HEK293 (cell line): ENCODE data around the gene ERGIC1.
A peak's percentile ranks its signal among the peaks of the same experiment; 100 is the strongest.

Experiments
- CTCF ChIA-PET: fragments of 350-600 bp; formaldehyde crosslinking; extraction: SDS; loops from one replicate; lab custom pipeline; 2021; ENCODE audit warnings: antibody characterized with exemption; lab: Yijun Ruan, JAX
- POLR2A ChIA-PET: fragments of 300-600 bp; formaldehyde crosslinking; extraction: SDS; loops from one replicate; lab custom pipeline; 2020; ENCODE audit warnings: antibody characterized with exemption, inconsistent platforms; lab: Yijun Ruan, JAX
- H3K27ac ChIP-seq: fragments of 200-500 bp; sonication (Bioruptor generic); 2 replicates; pipeline ENCODE4 v1.5.1; 2014; ENCODE audit warnings: low read depth, low read length, control low read depth, inconsistent platforms; ENCODE audit errors: extremely low read depth
- H3K36me3 ChIP-seq, 2 experiments: fragments of 200-500 bp in 1 of 2; sonication (Bioruptor generic) in 1 of 2; 1 replicate in 1 of 2; 2 replicates in 1 of 2; pipeline ENCODE4 v1.5.1; 2014 to 2017; ENCODE audit warnings: inconsistent platforms in 2 of 2, low read length in 2 of 2; ENCODE audit not compliant: control insufficient read depth in 2 of 2, insufficient read depth in 1 of 2
- H3K4me1 ChIP-seq: fragments of 200-500 bp; sonication (Bioruptor generic); 2 replicates; pipeline ENCODE4 v1.5.1; 2014; ENCODE audit warnings: mild to moderate bottlenecking, low read length, inconsistent platforms; ENCODE audit not compliant: control insufficient read depth, insufficient read depth
- H3K4me3 ChIP-seq: 2 replicates; pipeline ENCODE4 v1.5.1; 2011; ENCODE audit warnings: low read depth, mild to moderate bottlenecking, control low read depth, low read length, moderate library complexity
- H3K9me3 ChIP-seq: fragments of 200-500 bp; sonication (Bioruptor generic); 2 replicates; pipeline ENCODE4 v1.5.1; 2014; ENCODE audit warnings: low read depth, low read length, inconsistent platforms; ENCODE audit not compliant: control insufficient read depth, insufficient read depth
- GFI1B ChIP-seq: fragments of 450-650 bp; formaldehyde crosslinking; IDR thresholded peaks from 2 replicates; pipeline ENCODE4 v1.5.1; 2016; ENCODE audit warnings: missing biosample characterization, missing genetic modification characterization
- GLIS1 ChIP-seq: fragments of 450-650 bp; formaldehyde crosslinking; IDR thresholded peaks from 2 replicates; pipeline ENCODE4 v1.5.1; 2016; ENCODE audit warnings: missing biosample characterization, missing genetic modification characterization
- HOXC10 ChIP-seq: sonication (generic); formaldehyde crosslinking; IDR thresholded peaks from 2 replicates; pipeline ENCODE4 v1.8.1; 2023; ENCODE audit warnings: mild to moderate bottlenecking, missing genetic modification reagents
- KLF7 ChIP-seq: fragments of 450-650 bp; formaldehyde crosslinking; IDR thresholded peaks from 2 replicates; pipeline ENCODE4 v1.5.1; 2016; ENCODE audit warnings: missing biosample characterization, missing genetic modification characterization, borderline replicate concordance
- MZF1 ChIP-seq: fragments of 450-650 bp; formaldehyde crosslinking; IDR thresholded peaks from 2 replicates; pipeline ENCODE4 v1.5.1; 2017; ENCODE audit warnings: missing biosample characterization, missing genetic modification characterization, borderline replicate concordance
- RBAK ChIP-seq: fragments of 450-650 bp; formaldehyde crosslinking; IDR thresholded peaks from 2 replicates; pipeline ENCODE4 v1.5.1; 2016; ENCODE audit warnings: missing biosample characterization, missing genetic modification characterization
- SETDB1 ChIP-seq: IDR thresholded peaks from one replicate; pipeline ENCODE4 v1.6.1; 2017; ENCODE audit warnings: mild to moderate bottlenecking, low read length, moderate library complexity, mixed read lengths; ENCODE audit not compliant: insufficient read length
- TCF7L2 ChIP-seq: IDR thresholded peaks from 2 replicates; pipeline ENCODE4 v1.6.1; 2011; ENCODE audit warnings: low read depth, mild to moderate bottlenecking, inconsistent platforms, low read length, moderate library complexity, borderline replicate concordance
- ZBTB1 ChIP-seq: fragments of 450-650 bp; formaldehyde crosslinking; IDR thresholded peaks from 2 replicates; pipeline ENCODE4 v1.5.1; 2016; ENCODE audit warnings: missing biosample characterization, missing genetic modification characterization
- ZFHX2 ChIP-seq: fragments of 450-650 bp; formaldehyde crosslinking; conservative IDR thresholded peaks from 2 replicates; pipeline ENCODE4 v1.5.1; 2016; ENCODE audit warnings: missing biosample characterization, missing genetic modification characterization
- ZIC2 ChIP-seq: fragments of 450-650 bp; formaldehyde crosslinking; IDR thresholded peaks from 2 replicates; pipeline ENCODE4 v1.5.1; 2016; ENCODE audit warnings: missing biosample characterization, missing genetic modification characterization
- ZNF132 ChIP-seq: fragments of 450-650 bp; formaldehyde crosslinking; IDR thresholded peaks from 2 replicates; pipeline ENCODE4 v1.5.1; 2017; ENCODE audit warnings: missing biosample characterization, missing genetic modification characterization, borderline replicate concordance
- ZNF214 ChIP-seq: fragments of 450-650 bp; formaldehyde crosslinking; IDR thresholded peaks from 2 replicates; pipeline ENCODE4 v1.5.1; 2017; ENCODE audit warnings: missing biosample characterization, mild to moderate bottlenecking, missing genetic modification characterization, borderline replicate concordance
- ZNF221 ChIP-seq: fragments of 450-650 bp; formaldehyde crosslinking; IDR thresholded peaks from 2 replicates; pipeline ENCODE4 v1.5.1; 2017; ENCODE audit warnings: missing biosample characterization, missing genetic modification characterization, borderline replicate concordance
- ZNF280C ChIP-seq: fragments of 450-650 bp; formaldehyde crosslinking; IDR thresholded peaks from 2 replicates; pipeline ENCODE4 v1.5.1; 2016; ENCODE audit warnings: missing biosample characterization, missing genetic modification characterization
- ZNF292 ChIP-seq: fragments of 450-650 bp; formaldehyde crosslinking; IDR thresholded peaks from 2 replicates; pipeline ENCODE4 v1.5.1; 2016; ENCODE audit warnings: low read depth, missing biosample characterization, missing genetic modification characterization, borderline replicate concordance
- ZNF362 ChIP-seq: fragments of 450-650 bp; formaldehyde crosslinking; IDR thresholded peaks from 2 replicates; pipeline ENCODE4 v1.5.1; 2016; ENCODE audit warnings: missing biosample characterization, missing genetic modification characterization
- ZNF549 ChIP-seq: fragments of 450-650 bp; IDR thresholded peaks from 2 replicates; pipeline ENCODE4 v1.5.1; 2018; ENCODE audit warnings: missing biosample characterization, missing genetic modification characterization, mild to moderate bottlenecking, inconsistent platforms, moderate library complexity
- ZNF555 ChIP-seq: fragments of 450-650 bp; formaldehyde crosslinking; conservative IDR thresholded peaks from 2 replicates; pipeline ENCODE4 v1.5.1; 2017; ENCODE audit warnings: missing biosample characterization, mild to moderate bottlenecking, missing genetic modification characterization, inconsistent platforms
- ZNF560 ChIP-seq: fragments of 450-650 bp; formaldehyde crosslinking; IDR thresholded peaks from 2 replicates; pipeline ENCODE4 v1.5.1; 2017; ENCODE audit warnings: missing biosample characterization, missing genetic modification characterization, borderline replicate concordance
- ZNF621 ChIP-seq: fragments of 450-650 bp; formaldehyde crosslinking; IDR thresholded peaks from 2 replicates; pipeline ENCODE4 v1.5.1; 2017; ENCODE audit warnings: missing biosample characterization, missing genetic modification characterization
- TF ChIP-seq, protein P1 (sequence below): fragments of 450-650 bp; formaldehyde crosslinking; IDR thresholded peaks from 2 replicates; pipeline ENCODE4 v1.5.1; 2016; ENCODE audit warnings: missing biosample characterization, missing genetic modification characterization
- TF ChIP-seq, protein P2 (sequence below): fragments of 450-650 bp; formaldehyde crosslinking; IDR thresholded peaks from 2 replicates; pipeline ENCODE4 v1.5.0; 2017; ENCODE audit warnings: missing biosample characterization, missing genetic modification characterization, borderline replicate concordance
- TF ChIP-seq, protein P3 (sequence below): fragments of 450-650 bp; formaldehyde crosslinking; IDR thresholded peaks from 2 replicates; pipeline ENCODE4 v1.5.1; 2016; ENCODE audit warnings: missing biosample characterization, missing genetic modification characterization

ERGIC1 gene

GRCh38 chr5:172872997-172873491 lies 39.0 kb downstream of the ERGIC1 start:
- Histone ChIP-seq H3K27ac (no peak overlapping the region), H3K4me3 (no peak overlapping the region), H3K36me3 (no peaks in the 10 kb centered on the region), H3K4me1 (peaks cover 6% of the 10 kb centered on the region; the same call in 1 of the 2 replicates), H3K9me3 (no peaks in the 10 kb centered on the region)
- ChIA-PET POLR2A (no interaction called here), CTCF (interaction anchor here (0.9 kb wide), 1 partner anchor 158 kb away, joined by 3 read pairs; no protein-coding TSS in a partner anchor)
- TF ChIP-seq ZIC2 = peak; percentile 70
- no peak for TF ChIP-seq ZNF362 (tag by site-specific recombination)
- TF ChIP-seq ZNF132 (tag by site-specific recombination) = no peak
- no peak for TF ChIP-seq TCF7L2
- TF ChIP-seq KLF7 = no peak
- no peak for TF ChIP-seq HOXC10 (CRISPR knock-in tag)
- TF ChIP-seq, protein P1, sequence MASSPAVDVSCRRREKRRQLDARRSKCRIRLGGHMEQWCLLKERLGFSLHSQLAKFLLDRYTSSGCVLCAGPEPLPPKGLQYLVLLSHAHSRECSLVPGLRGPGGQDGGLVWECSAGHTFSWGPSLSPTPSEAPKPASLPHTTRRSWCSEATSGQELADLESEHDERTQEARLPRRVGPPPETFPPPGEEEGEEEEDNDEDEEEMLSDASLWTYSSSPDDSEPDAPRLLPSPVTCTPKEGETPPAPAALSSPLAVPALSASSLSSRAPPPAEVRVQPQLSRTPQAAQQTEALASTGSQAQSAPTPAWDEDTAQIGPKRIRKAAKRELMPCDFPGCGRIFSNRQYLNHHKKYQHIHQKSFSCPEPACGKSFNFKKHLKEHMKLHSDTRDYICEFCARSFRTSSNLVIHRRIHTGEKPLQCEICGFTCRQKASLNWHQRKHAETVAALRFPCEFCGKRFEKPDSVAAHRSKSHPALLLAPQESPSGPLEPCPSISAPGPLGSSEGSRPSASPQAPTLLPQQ (tag by site-specific recombination) = no peak
- TF ChIP-seq MZF1 (tag by site-specific recombination) = no peak
- TF ChIP-seq ZFHX2 (tag by site-specific recombination) = no peak
- TF ChIP-seq, protein P2, sequence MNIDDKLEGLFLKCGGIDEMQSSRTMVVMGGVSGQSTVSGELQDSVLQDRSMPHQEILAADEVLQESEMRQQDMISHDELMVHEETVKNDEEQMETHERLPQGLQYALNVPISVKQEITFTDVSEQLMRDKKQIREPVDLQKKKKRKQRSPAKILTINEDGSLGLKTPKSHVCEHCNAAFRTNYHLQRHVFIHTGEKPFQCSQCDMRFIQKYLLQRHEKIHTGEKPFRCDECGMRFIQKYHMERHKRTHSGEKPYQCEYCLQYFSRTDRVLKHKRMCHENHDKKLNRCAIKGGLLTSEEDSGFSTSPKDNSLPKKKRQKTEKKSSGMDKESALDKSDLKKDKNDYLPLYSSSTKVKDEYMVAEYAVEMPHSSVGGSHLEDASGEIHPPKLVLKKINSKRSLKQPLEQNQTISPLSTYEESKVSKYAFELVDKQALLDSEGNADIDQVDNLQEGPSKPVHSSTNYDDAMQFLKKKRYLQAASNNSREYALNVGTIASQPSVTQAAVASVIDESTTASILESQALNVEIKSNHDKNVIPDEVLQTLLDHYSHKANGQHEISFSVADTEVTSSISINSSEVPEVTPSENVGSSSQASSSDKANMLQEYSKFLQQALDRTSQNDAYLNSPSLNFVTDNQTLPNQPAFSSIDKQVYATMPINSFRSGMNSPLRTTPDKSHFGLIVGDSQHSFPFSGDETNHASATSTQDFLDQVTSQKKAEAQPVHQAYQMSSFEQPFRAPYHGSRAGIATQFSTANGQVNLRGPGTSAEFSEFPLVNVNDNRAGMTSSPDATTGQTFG (tag by site-specific recombination) = no peak
- no peak for TF ChIP-seq ZNF555 (tag by site-specific recombination)
- TF ChIP-seq ZNF221 (tag by site-specific recombination) = no peak
- TF ChIP-seq SETDB1 = no peak
- no peak for TF ChIP-seq ZNF560 (tag by site-specific recombination)
- no peak for TF ChIP-seq ZNF292
- peak; percentile 76 for TF ChIP-seq GLIS1 (tag by site-specific recombination)
- TF ChIP-seq RBAK = no peak
- no peak for TF ChIP-seq ZBTB1 (tag by site-specific recombination)

- POLR2A ChIA-PET = no interaction called here
- no peak overlapping the region for H3K4me3 ChIP-seq
- no peaks in the 10 kb centered on the region for H3K36me3 ChIP-seq
- CTCF ChIA-PET = no interaction called here
- H3K4me1 ChIP-seq = peaks cover 4% of the 10 kb centered on the region; the same call in 1 of the 2 replicates
- H3K9me3 ChIP-seq = no peaks in the 10 kb centered on the region
- no peak overlapping the region for H3K27ac ChIP-seq
- no peak for TF ChIP-seq ZNF549 (tag by site-specific recombination)
- no peak for TF ChIP-seq ZNF280C
- TF ChIP-seq ZNF621 (tag by site-specific recombination) = no peak
- TF ChIP-seq, protein P3, sequence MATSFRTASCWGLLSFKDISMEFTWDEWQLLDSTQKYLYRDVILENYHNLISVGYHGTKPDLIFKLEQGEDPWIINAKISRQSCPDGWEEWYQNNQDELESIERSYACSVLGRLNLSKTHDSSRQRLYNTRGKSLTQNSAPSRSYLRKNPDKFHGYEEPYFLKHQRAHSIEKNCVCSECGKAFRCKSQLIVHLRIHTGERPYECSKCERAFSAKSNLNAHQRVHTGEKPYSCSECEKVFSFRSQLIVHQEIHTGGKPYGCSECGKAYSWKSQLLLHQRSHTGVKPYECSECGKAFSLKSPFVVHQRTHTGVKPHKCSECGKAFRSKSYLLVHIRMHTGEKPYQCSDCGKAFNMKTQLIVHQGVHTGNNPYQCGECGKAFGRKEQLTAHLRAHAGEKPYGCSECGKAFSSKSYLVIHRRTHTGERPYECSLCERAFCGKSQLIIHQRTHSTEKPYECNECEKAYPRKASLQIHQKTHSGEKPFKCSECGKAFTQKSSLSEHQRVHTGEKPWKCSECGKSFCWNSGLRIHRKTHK (tag by site-specific recombination) = no peak
- TF ChIP-seq GFI1B (tag by site-specific recombination) = no peak
- no peak for TF ChIP-seq ZNF214 (tag by site-specific recombination)
Measured at GRCh38 chr5:172873513-172873912, 39.5 kb downstream of the ERGIC1 start.
